ENCODE data around the gene SPACA4.

- TF ChIP-seq GATA2 (CRISPR knock-in tag; IDR thresholded peaks at IDR 0.05) = no peak
- TF ChIP-seq JUND (IDR thresholded peaks at IDR 0.05) = no peak
Observed at GRCh38 chr19:48624067-48624594, 17.6 kb downstream of the SPACA4 start.

Measured in SK-N-SH (cell line).